IMR-90 (cell line): ENCODE measurements around the gene UNC13C. TPM values are rescaled to one million over a fixed set of nuclear protein-coding genes. Genes with fewer than 3 reads are reported as not detected.

Experiments used
- ATAC-seq: fragments of 200-7000 bp; cut with Tn5 transposase; 2 replicates; pipeline ENCODE4 v1.9.1; 2020; ENCODE audit warnings: low read depth, mild to moderate bottlenecking, moderate library complexity
- BruUV-seq: library from RNA; stranded (reverse); fragments of 400-500 nt; replicated peaks from 2 replicates; lab custom pipeline; 2021; lab: Mats Ljungman, UMichigan
- CTCF ChIA-PET: fragments of 300-600 bp; formaldehyde crosslinking; extraction: SDS; loops from one replicate; lab custom pipeline; 2021; ENCODE audit warnings: antibody characterized with exemption; lab: Yijun Ruan, JAX
- POLR2A ChIA-PET: fragments of 300-600 bp; sonication (Branson Sonifier 250); formaldehyde crosslinking; loops from one replicate; lab custom pipeline; 2022; ENCODE audit warnings: antibody characterized with exemption; ENCODE audit not compliant: unreplicated experiment; lab: Charles Lee
- DNase-seq: peaks from one replicate; pipeline ENCODE4 v3.0.0; 2013
- H2AFZ ChIP-seq: replicated peaks from 2 replicates; pipeline ENCODE3; 2013; ENCODE audit warnings: low read length, mild to moderate bottlenecking; ENCODE audit not compliant: poor library complexity
- H2AK5ac ChIP-seq: 2 replicates; pipeline ENCODE4 v1.6.1; 2013; ENCODE audit warnings: low read depth, low read length, inconsistent platforms
- H2AK9ac ChIP-seq: replicated peaks from 2 replicates; pipeline ENCODE3; 2013; ENCODE audit warnings: mild to moderate bottlenecking, low read depth, low read length, moderate library complexity; ENCODE audit not compliant: poor library complexity
- H2BK120ac ChIP-seq: 2 replicates; pipeline ENCODE4 v1.6.1; 2013; ENCODE audit warnings: low read depth, low read length, inconsistent platforms
- H2BK15ac ChIP-seq: 3 replicates; pipeline ENCODE4 v1.6.1; 2013; ENCODE audit warnings: low read depth, low read length, inconsistent platforms
- H2BK20ac ChIP-seq: 2 replicates; pipeline ENCODE4 v1.6.1; 2013; ENCODE audit warnings: low read depth, mild to moderate bottlenecking, inconsistent platforms, low read length, moderate library complexity
- H2BK5ac ChIP-seq: 2 replicates; pipeline ENCODE4 v1.6.1; 2013; ENCODE audit warnings: mild to moderate bottlenecking, low read depth, low read length, inconsistent platforms; ENCODE audit not compliant: poor library complexity, severe bottlenecking
- H3K14ac ChIP-seq: replicated peaks from 2 replicates; pipeline ENCODE4 v1.6.1; 2013; ENCODE audit warnings: low read depth, low read length, inconsistent platforms
- H3K18ac ChIP-seq: 2 replicates; pipeline ENCODE4 v1.6.1; 2013; ENCODE audit warnings: low read depth, low read length, control low read depth
- H3K23ac ChIP-seq: 2 replicates; pipeline ENCODE4 v1.6.1; 2013; ENCODE audit warnings: low read depth, low read length, inconsistent platforms
- H3K27ac ChIP-seq: 2 replicates; pipeline ENCODE4 v1.5.1; 2013; ENCODE audit warnings: mild to moderate bottlenecking, control low read depth, low read length; ENCODE audit not compliant: insufficient read depth
- H3K27me3 ChIP-seq: 2 replicates; pipeline ENCODE4 v1.6.1; 2013; ENCODE audit warnings: low read length; ENCODE audit not compliant: control insufficient read depth, insufficient read depth
- H3K36me3 ChIP-seq: 2 replicates; pipeline ENCODE4 v1.6.1; 2013; ENCODE audit warnings: low read length, mixed read lengths; ENCODE audit not compliant: control insufficient read depth, insufficient read depth
- H3K4ac ChIP-seq: 2 replicates; pipeline ENCODE4 v1.6.1; 2013; ENCODE audit warnings: low read depth, low read length, inconsistent platforms
- H3K4me1 ChIP-seq: 2 replicates; pipeline ENCODE4 v1.6.1; 2013; ENCODE audit warnings: low read length, mixed read lengths; ENCODE audit not compliant: control insufficient read depth, insufficient read depth
- H3K4me2 ChIP-seq: 2 replicates; pipeline ENCODE4 v1.6.1; 2013; ENCODE audit warnings: low read depth, mild to moderate bottlenecking, control low read depth, low read length, moderate library complexity
- H3K4me3 ChIP-seq: 2 replicates; pipeline ENCODE4 v1.5.1; 2013; ENCODE audit warnings: low read depth, mild to moderate bottlenecking, control low read depth, low read length, moderate library complexity; ENCODE audit not compliant: insufficient read depth
- H3K56ac ChIP-seq: 2 replicates; pipeline ENCODE4 v1.6.1; 2013; ENCODE audit warnings: low read length, inconsistent platforms; ENCODE audit not compliant: insufficient read depth; ENCODE audit errors: extremely low read depth
- H3K79me1 ChIP-seq, 2 experiments: 2 replicates each; pipeline ENCODE4 v1.6.1; 2013; ENCODE audit warnings: low read length in 2 of 2, inconsistent platforms in 1 of 2, low read depth in 1 of 2
- H3K9ac ChIP-seq: 2 replicates; pipeline ENCODE4 v1.6.1; 2013; ENCODE audit warnings: low read depth, low read length, control low read depth
- H3K9me1 ChIP-seq: 2 replicates; pipeline ENCODE4 v1.6.1; 2013; ENCODE audit warnings: low read length, inconsistent platforms; ENCODE audit not compliant: insufficient read depth
- H3K9me3 ChIP-seq: 2 replicates; pipeline ENCODE4 v1.6.1; 2013; ENCODE audit warnings: low read length; ENCODE audit not compliant: control insufficient read depth, insufficient read depth
- H4K20me1 ChIP-seq: 2 replicates; pipeline ENCODE4 v1.6.1; 2013; ENCODE audit warnings: low read length, inconsistent platforms; ENCODE audit not compliant: insufficient read depth
- H4K5ac ChIP-seq: 2 replicates; pipeline ENCODE4 v1.6.1; 2013; ENCODE audit warnings: mild to moderate bottlenecking, low read depth, low read length, control low read depth
- H4K8ac ChIP-seq, 2 experiments: 2 replicates each; pipeline ENCODE4 v1.6.1; 2013; ENCODE audit warnings: low read depth in 2 of 2, low read length in 2 of 2, control low read depth in 1 of 2, inconsistent platforms in 1 of 2
- H4K91ac ChIP-seq: 2 replicates; pipeline ENCODE4 v1.6.1; 2013; ENCODE audit warnings: low read depth, low read length, inconsistent platforms; ENCODE audit not compliant: insufficient read depth
- CEBPB ChIP-seq: IDR thresholded peaks from 2 replicates; pipeline ENCODE4 v1.6.1; 2012; ENCODE audit warnings: low read depth, low read length, improper control_type of control experiment
- CTCF ChIP-seq: conservative IDR thresholded peaks from 2 replicates; pipeline ENCODE4 v1.5.1; 2012; ENCODE audit warnings: mild to moderate bottlenecking, low read depth, low read length, improper control_type of control experiment
- FOS ChIP-seq: fragments of 150-350 bp; IDR thresholded peaks from 2 replicates; pipeline ENCODE4 v1.6.1; 2016; ENCODE audit warnings: low read depth, low read length
- MAFK ChIP-seq: IDR thresholded peaks from 2 replicates; pipeline ENCODE4 v1.6.1; 2012; ENCODE audit warnings: low read depth, low read length, improper control_type of control experiment
- RAD21 ChIP-seq: IDR thresholded peaks from 2 replicates; pipeline ENCODE4 v1.6.1; 2012; ENCODE audit warnings: low read length, improper control_type of control experiment
- WGBS, 2 experiments: methylation state at CpG; one replicate each; pipeline versions ENCODE4 v1.1.5 to v1.1.7; 2013; ENCODE audit warnings: missing lambda C conversion rate in 2 of 2; ENCODE audit not compliant: insufficient read length in 1 of 2; ENCODE audit errors: extremely low coverage in 2 of 2; 5-methylcytosine and 5-hydroxymethylcytosine counted together
- dilution Hi-C: fragments of 300-500 bp; cut with HindIII; formaldehyde crosslinking; loops from one replicate; pipeline ENCODE4 v1.14.3; 2018; ENCODE audit warnings: low sequenced_read_pairs; ENCODE audit not compliant: unreplicated experiment
- in situ Hi-C: fragments of 300-500 bp; cut with MboI; formaldehyde crosslinking; loops from 3 replicates; pipeline ENCODE4 v1.14.3; 2019; ENCODE audit warnings: low sequenced_read_pairs, inconsistent platforms, mixed read lengths
- intact Hi-C: fragments of 100-400 bp; cut with micrococcal nuclease; formaldehyde crosslinking; loops from 2 replicates; pipeline ENCODE4 v1.10.0; 2022
- polyA plus RNA-seq, 3 experiments: library from polyadenylated mRNA; depleted of rRNA; stranded (reverse); fragments of >200 nt; gene quantifications; 2 replicates each; pipeline ENCODE4 v1.2.3, GENCODE V29; 2012; ENCODE audit warnings: low replicate concordance in 1 of 3
- total RNA-seq: library from RNA; depleted of rRNA; stranded (reverse); fragments of >200 nt; gene quantifications from 2 replicates; pipeline ENCODE4 v1.2.3, GENCODE V29; 2012

UNC13C gene
- total and polyA plus RNA-seq, 2 of the 4 experiments (the other 2 are of a cell fraction), result not detected

GRCh38 chr15:54559405-54560069 lies 581.3 kb downstream of the UNC13C start:
- Histone ChIP-seq H4K5ac (no peak overlapping the region), H4K20me1 (no peaks in the 10 kb centered on the region), H2AK5ac (no peak overlapping the region), H3K14ac (no peak overlapping the region), H2BK120ac (no peak overlapping the region), H4K91ac (no peak overlapping the region), H3K4ac (no peak overlapping the region), H3K27me3 (no peaks in the 10 kb centered on the region), H3K27ac (no peak overlapping the region), H3K79me1 (no peaks in the 10 kb centered on the region), H3K9me1 (no peaks in the 10 kb centered on the region), H3K18ac (no peak overlapping the region), H3K4me3 (no peak overlapping the region), H2BK15ac (no peak overlapping the region), H2BK20ac (no peak overlapping the region), H3K23ac (no peak overlapping the region), H2AK9ac (no peak overlapping the region), H4K8ac (no peak overlapping the region), H2BK5ac (no peak overlapping the region), H2AFZ (no peak overlapping the region), H3K36me3 (no peaks in the 10 kb centered on the region), H3K56ac (no peak overlapping the region), H3K4me2 (no peak overlapping the region), H3K9ac (no peak overlapping the region), H3K9me3 (peaks cover 2% of the 10 kb centered on the region; the same call in 1 of the 2 replicates), H3K4me1 (no peaks in the 10 kb centered on the region)
- WGBS, 2 experiments, result 20% methylated on average over 1 of the region's 4 CpGs; no CpG with 5 or more reads in 1 of the 2 experiments
- TF ChIP-seq FOS (no peak), MAFK (peak; percentile 75), CTCF (no peak), CEBPB (no peak), RAD21 (no peak)
- in situ Hi-C loops, result no loop called here
- ChIA-PET CTCF (interaction anchor here (0.7 kb wide), 1 partner anchor 111 kb away, joined by 3 read pairs; no protein-coding TSS in a partner anchor), POLR2A (no interaction called here)
- intact Hi-C loops, result no loop called here
- dilution Hi-C loops, result no loop called here
- no TSS peak for BruUV-seq
- no peak for ATAC-seq
- DNase-seq, result no peak
